Activated T-cell treated with anti-CD3 and anti-CD28 coated beads, Interleukin-2, amount 50 U/mL, for 24 hours (primary cell): ENCODE results near the gene GDPD2.

Experiments
- DNase-seq: peaks from one replicate; pipeline ENCODE4 v3.0.0-alpha.2; 2020
- H3K27ac Mint-ChIP-seq: 2 replicates; pipeline ENCODE4 v1.8.0; 2020; ENCODE audit warnings: mild to moderate bottlenecking, mixed read lengths
- H3K27me3 Mint-ChIP-seq: 2 replicates; pipeline ENCODE4 v1.8.0; 2020; ENCODE audit warnings: mixed read lengths
- H3K36me3 Mint-ChIP-seq: 2 replicates; pipeline ENCODE4 v1.8.0; 2020; ENCODE audit warnings: low read depth, mixed read lengths
- H3K4me1 Mint-ChIP-seq: 2 replicates; pipeline ENCODE4 v1.8.0; 2020; ENCODE audit warnings: low read depth, mixed read lengths
- H3K4me3 Mint-ChIP-seq: 2 replicates; pipeline ENCODE4 v1.8.0; 2020; ENCODE audit warnings: mild to moderate bottlenecking, moderate library complexity, mixed read lengths
- H3K9me3 Mint-ChIP-seq: 2 replicates; pipeline ENCODE4 v1.8.0; 2020; ENCODE audit warnings: mixed read lengths

The GDPD2 gene

DNA sequence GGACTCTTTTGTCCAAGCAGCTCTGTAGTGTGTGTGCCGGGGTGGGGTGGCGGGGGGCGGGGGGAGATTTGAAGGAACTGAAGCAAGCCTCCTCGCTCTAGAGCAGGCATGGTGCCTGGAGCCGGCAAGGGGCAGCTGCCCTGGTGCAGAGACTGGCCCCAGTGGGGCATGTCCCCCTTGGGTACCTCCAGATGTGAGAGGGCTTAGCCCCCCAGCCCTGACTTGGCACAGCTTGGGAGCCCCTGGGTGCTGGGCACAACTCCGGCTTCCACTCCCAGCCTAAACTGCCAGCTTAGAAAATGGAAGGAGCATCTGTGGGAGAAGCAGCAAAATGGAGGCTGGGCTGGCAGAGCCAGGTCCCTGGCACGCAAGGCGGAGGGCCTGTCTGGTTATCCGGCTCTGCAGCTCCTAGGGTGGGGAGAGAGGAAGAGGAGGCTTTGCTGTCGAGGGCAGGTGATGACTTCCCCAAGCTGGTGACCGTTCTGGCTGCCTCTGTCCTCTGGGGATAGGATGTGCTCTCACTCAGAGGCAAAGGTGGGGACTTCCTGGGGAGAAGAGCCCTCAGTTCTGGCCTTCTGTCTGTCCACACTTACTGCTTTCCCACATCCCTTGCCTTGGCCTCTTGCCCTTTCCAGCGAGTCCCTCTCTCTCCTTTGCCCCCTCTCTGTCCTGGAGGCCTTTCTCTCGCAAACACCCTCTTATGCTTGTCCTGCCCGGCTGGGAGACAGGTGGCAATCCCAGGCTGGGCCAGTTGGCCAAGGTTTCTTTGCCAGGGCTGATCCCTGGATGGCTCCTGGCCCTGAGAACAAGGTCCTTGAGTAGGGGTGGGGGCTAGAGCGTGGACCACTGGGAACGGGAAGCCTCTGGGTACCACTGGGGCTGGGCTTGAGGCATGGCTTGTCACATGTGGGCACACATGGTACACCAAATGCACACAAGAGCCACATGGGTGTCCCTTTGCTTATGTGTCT is 23.6 kb downstream of the GDPD2 start:
- no peaks in the 10 kb centered on the region for H3K9me3 Mint-ChIP-seq
- no peaks in the 10 kb centered on the region for H3K36me3 Mint-ChIP-seq
- H3K27me3 Mint-ChIP-seq = peaks cover 58% of the 10 kb centered on the region
- no peak overlapping the region for H3K27ac Mint-ChIP-seq
- no peak overlapping the region for H3K4me3 Mint-ChIP-seq
- peaks cover under 1% of the 10 kb centered on the region for H3K4me1 Mint-ChIP-seq
- no peak for DNase-seq

DNA sequence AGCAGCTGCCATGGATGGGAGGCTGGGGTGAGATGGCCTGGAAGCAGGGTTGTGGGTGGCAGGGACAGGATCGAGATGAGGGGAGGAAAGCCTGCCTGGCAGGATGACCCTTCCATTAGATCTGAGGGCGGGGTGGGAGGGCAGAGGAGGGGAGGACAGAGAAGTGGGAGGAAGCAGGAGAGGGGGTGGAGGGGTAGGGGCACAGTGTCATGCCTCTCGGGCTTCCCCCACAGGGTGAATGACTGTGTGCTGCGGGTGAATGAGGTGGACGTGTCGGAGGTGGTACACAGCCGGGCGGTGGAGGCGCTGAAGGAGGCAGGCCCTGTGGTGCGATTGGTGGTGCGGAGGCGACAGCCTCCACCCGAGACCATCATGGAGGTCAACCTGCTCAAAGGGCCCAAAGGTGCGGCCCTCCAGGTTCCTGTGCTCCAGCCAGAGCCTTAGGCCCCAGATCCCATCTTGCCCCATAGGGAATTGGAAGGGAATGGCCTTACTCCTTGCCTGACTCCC is 26.4 kb downstream of the GDPD2 start:
- DNase-seq = no peak
- Mint-ChIP-seq H3K4me3 (no peak overlapping the region), H3K27ac (no peak overlapping the region), H3K36me3 (no peaks in the 10 kb centered on the region), H3K27me3 (peaks cover 55% of the 10 kb centered on the region), H3K9me3 (no peaks in the 10 kb centered on the region), H3K4me1 (peaks cover 22% of the 10 kb centered on the region)

DNA sequence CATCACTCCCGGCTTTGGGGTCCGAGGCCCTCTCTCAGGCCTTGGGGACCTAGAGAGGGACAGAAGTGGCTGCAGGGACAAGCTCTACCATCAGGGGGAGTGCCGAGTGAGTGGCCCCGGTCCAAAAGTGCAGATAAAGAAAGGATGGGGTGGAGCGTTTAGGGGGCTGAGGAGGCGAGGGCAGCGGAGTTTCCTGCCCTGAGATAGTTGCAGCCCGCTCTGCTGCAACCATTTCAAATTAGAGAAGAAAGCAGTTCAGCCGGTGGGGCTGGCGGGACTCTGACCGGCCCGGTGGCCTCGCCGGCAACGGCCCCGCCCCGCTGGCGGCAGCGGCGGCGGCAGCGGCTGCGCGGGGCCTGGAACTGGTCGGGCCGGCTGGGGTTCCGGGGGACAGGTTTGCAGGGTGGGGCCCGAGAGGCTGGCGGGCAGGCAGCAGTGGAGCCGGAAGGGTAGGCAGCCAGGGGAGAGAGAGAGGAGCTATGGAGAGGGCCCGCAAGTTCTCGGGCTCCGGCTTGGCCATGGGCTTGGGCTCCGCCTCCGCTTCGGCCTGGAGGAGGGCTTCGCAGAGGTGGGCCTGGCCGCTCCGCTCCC is 29.1 kb downstream of the GDPD2 start:
- H3K9me3 Mint-ChIP-seq = no peaks in the 10 kb centered on the region

DNA sequence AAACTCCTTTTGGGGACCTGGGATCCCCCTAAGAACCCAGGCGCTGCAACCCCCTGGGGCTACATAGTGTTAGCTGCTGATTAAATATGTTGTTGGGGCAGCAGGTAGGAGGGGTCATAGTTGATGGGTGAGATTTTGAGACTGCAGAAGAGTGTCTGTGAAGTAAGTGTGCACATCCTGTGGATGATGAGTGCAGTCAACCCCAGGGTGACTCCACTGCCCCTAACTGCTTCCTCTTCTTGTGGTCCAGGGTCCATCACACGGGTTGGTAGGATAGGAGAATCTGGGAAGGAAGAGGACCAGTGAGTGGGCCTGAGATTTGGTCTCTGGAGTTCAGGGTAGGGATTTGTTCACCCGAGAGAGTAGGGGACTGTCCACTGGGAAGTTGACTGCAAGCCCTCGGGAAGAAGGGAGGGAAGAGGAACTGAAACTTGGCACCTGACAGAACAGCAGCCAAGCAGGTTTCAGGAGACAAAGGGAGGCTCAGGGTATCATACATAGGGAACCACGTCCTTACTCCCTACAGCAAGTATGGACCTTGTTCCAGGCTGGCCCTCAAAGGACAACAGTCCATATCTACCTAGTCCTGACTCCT is 30.0 kb downstream of the GDPD2 start:
- DNase-seq = no peak
- H3K4me1 Mint-ChIP-seq = peaks cover 40% of the 10 kb centered on the region
- peak overlapping the region; percentile 62 for H3K27ac Mint-ChIP-seq
- peaks cover 49% of the 10 kb centered on the region for H3K27me3 Mint-ChIP-seq
- H3K36me3 Mint-ChIP-seq = no peaks in the 10 kb centered on the region
- peak overlapping the region; percentile 77 for H3K4me3 Mint-ChIP-seq
- H3K9me3 Mint-ChIP-seq = no peaks in the 10 kb centered on the region

More for the DNA sequence above, 29.1 kb downstream of the GDPD2 start:
- Mint-ChIP-seq H3K4me3 (peak overlapping the region; percentile 77), H3K27ac (peak overlapping the region; percentile 82), H3K27me3 (peaks cover 51% of the 10 kb centered on the region), H3K36me3 (no peaks in the 10 kb centered on the region), H3K4me1 (peaks cover 40% of the 10 kb centered on the region)
- peak; percentile 74 for DNase-seq

DNA sequence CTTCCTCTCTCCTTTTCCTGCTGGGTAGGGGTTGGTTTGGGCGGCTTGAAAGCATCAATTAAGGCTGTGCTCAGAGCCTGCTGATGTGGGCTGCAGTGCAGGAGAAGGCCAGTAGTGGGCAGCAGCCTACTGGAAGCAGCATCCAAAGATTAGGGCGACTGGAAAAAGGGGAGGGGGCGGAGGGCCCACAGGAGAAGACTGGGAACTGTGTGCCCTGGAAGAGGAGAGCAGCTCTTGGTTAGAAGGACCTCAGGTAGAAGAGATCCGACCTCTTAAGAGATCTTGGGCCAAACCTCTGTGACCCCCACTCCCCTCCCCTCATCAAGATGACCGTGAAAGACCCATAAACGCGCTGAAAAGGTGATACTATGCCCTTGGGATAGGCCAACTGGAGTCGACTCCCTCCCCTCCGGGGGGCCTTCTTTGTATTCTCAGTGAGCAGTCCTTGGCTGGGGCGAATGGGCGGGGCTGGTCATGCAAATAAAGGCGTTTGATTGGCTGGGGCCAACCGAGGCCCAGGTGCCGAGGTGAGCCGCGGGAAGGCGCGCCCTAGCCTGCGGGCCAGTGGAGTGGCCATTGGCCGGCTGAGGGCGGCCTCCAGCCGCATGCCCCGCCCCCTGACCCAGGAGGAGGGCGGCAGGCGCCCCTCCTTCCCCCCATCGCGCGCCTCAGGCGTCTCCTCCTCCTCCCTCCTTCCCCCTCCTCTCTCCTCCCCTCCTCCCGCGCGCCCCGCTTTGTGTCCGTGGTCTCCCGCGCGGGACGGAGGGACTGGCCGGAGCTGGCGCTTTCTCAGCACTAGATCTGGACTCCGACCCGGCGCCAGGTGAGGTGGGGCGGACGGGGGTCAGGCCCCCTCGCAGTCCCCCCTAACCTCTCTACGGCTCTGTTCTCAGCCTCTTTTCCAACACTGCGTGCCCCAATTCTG is 31.6 kb downstream of the GDPD2 start:
- Mint-ChIP-seq H3K27me3 (peaks cover 49% of the 10 kb centered on the region), H3K27ac (peak overlapping the region; percentile 93), H3K4me1 (peaks cover 40% of the 10 kb centered on the region), H3K36me3 (no peaks in the 10 kb centered on the region), H3K4me3 (peak overlapping the region; percentile 80), H3K9me3 (no peaks in the 10 kb centered on the region)
- peak; percentile 77 for DNase-seq

GRCh38 chrX:70455366-70456202 is 32.5 kb downstream of the GDPD2 start:
- peaks cover 3% of the 10 kb centered on the region for H3K36me3 Mint-ChIP-seq
- no peak for DNase-seq

DNA sequence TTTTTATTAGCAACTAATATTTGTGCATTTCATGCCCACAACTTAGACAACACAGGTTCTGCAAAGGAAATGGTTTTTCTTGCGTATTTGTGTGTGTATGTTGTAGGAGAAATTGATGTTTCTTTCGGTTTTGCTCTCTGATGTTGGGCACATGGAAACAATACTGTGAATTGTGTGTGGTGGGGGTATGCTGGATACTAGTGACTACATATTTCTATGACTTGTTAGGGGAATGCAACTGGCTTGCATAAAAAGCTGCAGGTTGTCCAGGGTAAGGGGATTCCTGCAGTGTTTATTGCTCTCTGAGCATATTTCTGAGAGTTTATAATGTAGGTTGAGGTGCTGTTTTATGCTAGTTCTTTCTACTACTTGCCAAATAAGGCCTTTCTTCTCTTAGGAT is 33.1 kb downstream of the GDPD2 start:
- Mint-ChIP-seq H3K4me3 (peak overlapping the region; percentile 80), H3K4me1 (peaks cover 40% of the 10 kb centered on the region), H3K27me3 (peaks cover 42% of the 10 kb centered on the region), H3K27ac (peak overlapping the region; percentile 93), H3K9me3 (no peaks in the 10 kb centered on the region), H3K36me3 (peaks cover 3% of the 10 kb centered on the region)
- no peak for DNase-seq

More at GRCh38 chrX:70455366-70456202, 32.5 kb downstream of the GDPD2 start:
- H3K4me1 Mint-ChIP-seq = peaks cover 40% of the 10 kb centered on the region
- H3K9me3 Mint-ChIP-seq = no peaks in the 10 kb centered on the region
- H3K4me3 Mint-ChIP-seq = peak overlapping the region; percentile 80
- peak overlapping the region; percentile 93 for H3K27ac Mint-ChIP-seq
- H3K27me3 Mint-ChIP-seq = peaks cover 46% of the 10 kb centered on the region

GRCh38 chrX:70461026-70461425 is 37.9 kb downstream of the GDPD2 start:
- H3K4me3 Mint-ChIP-seq = no peak overlapping the region
- H3K27ac Mint-ChIP-seq = no peak overlapping the region
- peaks cover 3% of the 10 kb centered on the region for H3K36me3 Mint-ChIP-seq

GRCh38 chrX:70464051-70464450 is 40.9 kb downstream of the GDPD2 start:
- Mint-ChIP-seq H3K27ac (no peak overlapping the region), H3K4me3 (no peak overlapping the region), H3K27me3 (no peaks in the 10 kb centered on the region), H3K4me1 (no peaks in the 10 kb centered on the region), H3K9me3 (no peaks in the 10 kb centered on the region), H3K36me3 (peaks cover 7% of the 10 kb centered on the region)
- no peak for DNase-seq

More at GRCh38 chrX:70461026-70461425, 37.9 kb downstream of the GDPD2 start:
- Mint-ChIP-seq H3K9me3 (no peaks in the 10 kb centered on the region), H3K4me1 (peaks cover 10% of the 10 kb centered on the region), H3K27me3 (peaks cover 7% of the 10 kb centered on the region)
- DNase-seq = no peak

DNA sequence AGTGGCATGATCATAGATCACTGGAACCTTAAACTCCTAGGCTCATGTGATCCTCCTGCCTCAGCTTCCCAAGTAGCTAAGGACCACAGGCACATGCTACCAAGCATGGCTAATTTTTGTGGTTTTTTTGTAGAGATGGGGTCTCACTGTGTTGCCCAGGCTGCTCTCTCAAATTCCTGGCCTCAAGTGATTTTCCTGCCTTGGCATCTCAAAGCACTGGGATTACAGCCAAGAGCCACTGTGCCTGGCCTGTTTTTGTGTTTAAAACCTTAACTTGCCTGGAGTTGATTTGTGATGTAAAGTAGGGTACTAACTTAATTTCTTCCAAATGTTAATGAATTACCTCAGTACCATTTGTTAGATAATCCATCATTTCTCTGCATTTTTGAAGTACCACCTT is 43.9 kb downstream of the GDPD2 start:
- no peak overlapping the region for H3K4me3 Mint-ChIP-seq
- peaks cover 13% of the 10 kb centered on the region for H3K4me1 Mint-ChIP-seq
- H3K36me3 Mint-ChIP-seq = peaks cover 4% of the 10 kb centered on the region
- no peaks in the 10 kb centered on the region for H3K9me3 Mint-ChIP-seq
- H3K27ac Mint-ChIP-seq = no peak overlapping the region
- no peak for DNase-seq
- peaks cover 13% of the 10 kb centered on the region for H3K27me3 Mint-ChIP-seq

DNA sequence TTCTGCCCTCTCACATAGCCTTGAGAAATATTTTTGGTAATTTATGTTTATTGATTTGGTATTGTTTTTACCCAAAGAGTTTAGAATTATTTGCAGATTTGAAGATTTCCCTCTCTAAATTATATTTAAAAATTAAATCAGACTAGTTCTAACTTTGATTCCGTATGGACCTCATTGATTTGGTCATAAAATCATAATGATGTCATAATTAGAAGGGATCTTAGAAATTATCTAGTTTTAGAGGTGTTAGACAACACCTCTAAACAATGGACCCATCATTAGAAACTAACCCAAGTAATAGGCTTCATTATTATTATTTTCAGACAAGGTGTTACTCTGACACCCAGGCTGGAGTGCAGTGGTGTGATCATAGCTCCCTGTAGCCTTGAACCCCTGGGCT is 45.6 kb downstream of the GDPD2 start:
- no peak overlapping the region for H3K27ac Mint-ChIP-seq
- DNase-seq = no peak
- peaks cover 4% of the 10 kb centered on the region for H3K36me3 Mint-ChIP-seq
- peaks cover 13% of the 10 kb centered on the region for H3K4me1 Mint-ChIP-seq
- no peak overlapping the region for H3K4me3 Mint-ChIP-seq
- peaks cover 20% of the 10 kb centered on the region for H3K27me3 Mint-ChIP-seq
- no peaks in the 10 kb centered on the region for H3K9me3 Mint-ChIP-seq

- Mint-ChIP-seq H3K27ac (no peak overlapping the region), H3K27me3 (peaks cover 27% of the 10 kb centered on the region), H3K4me3 (no peak overlapping the region), H3K4me1 (peaks cover 16% of the 10 kb centered on the region), H3K9me3 (no peaks in the 10 kb centered on the region), H3K36me3 (peaks cover 4% of the 10 kb centered on the region)
- no peak for DNase-seq
These were observed 47.8 kb downstream of the GDPD2 start for GRCh38 chrX:70470850-70471289.
